DND-41 (cell line): ENCODE results near the gene PRKAR2B.

ENCODE experiments used
- CTCF ChIP-seq: IDR thresholded peaks from 2 replicates; pipeline ENCODE4 v1.5.1; 2012; ENCODE audit warnings: borderline replicate concordance, low read length, moderate library complexity, mild to moderate bottlenecking; ENCODE audit not compliant: poor library complexity, severe bottlenecking; ENCODE audit errors: extremely low read depth
- EZH2 ChIP-seq: IDR thresholded peaks from 3 replicates; pipeline ENCODE4 v1.6.1; 2012; ENCODE audit warnings: borderline replicate concordance, low read depth, mild to moderate bottlenecking, moderate library complexity, low read length, inconsistent platforms; ENCODE audit not compliant: severe bottlenecking

GRCh38 chr7:107187774-107188173 is 143.3 kb downstream of the PRKAR2B start:
- TF ChIP-seq EZH2 (no peak), CTCF (no peak)
